ENCODE measurements around the gene NCKAP5.

The NCKAP5 gene

DNA sequence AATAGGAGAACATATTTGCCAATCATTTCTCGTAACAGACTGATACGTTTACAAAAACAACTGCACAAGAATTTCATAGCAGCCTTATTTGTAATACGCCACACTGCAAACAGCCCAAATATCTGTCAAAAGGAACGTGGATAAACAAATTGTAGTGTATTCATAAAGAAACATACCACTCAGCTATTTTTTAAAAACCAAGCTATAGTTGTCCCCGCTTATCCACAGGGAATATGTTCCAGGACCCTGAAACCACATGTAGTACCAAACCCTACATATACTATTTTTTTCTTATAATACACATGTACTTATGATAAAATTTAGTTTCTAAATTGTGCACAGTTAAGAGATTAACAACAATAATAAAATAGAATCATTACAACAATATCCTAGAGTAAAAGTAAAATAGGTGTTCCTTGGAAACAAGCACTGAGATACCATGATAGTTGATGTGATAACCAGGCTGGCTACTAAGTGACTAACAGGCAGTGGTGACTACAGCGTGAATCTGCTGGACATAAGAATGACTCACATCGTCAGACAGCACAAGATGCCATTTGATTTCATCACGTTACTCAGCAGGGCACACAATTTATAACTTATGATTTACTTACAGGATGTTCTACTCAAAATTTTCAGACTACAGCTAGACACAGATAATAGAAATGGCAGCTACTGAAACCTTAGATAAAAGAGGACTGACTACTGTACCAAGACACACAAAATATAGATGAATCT is 367.4 kb downstream of the NCKAP5 start:
- Histone ChIP-seq H3K79me2 (ENCODE audit: insufficient read depth, low read length) (no peaks in the 10 kb centered on the region), H3K4me2 (ENCODE audit: insufficient read depth, low read length) (no peak overlapping the region), H3K9me3 (ENCODE audit: insufficient read depth, low read length, severe bottlenecking) (no peaks in the 10 kb centered on the region), H3K27ac (ENCODE audit: low read length) (no peak overlapping the region), H4K20me1 (ENCODE audit: insufficient read depth, low read length) (no peaks in the 10 kb centered on the region), H3K36me3 (ENCODE audit: insufficient read depth, low read length) (no peaks in the 10 kb centered on the region), H3K4me3 (ENCODE audit: low read depth in 1 of 2, low read length in 2 of 2) (no peak overlapping the region), H2AFZ (ENCODE audit: low read depth, low read length) (no peak overlapping the region), H3K9ac (ENCODE audit: low read depth, low read length) (no peak overlapping the region), H3K27me3 (ENCODE audit: insufficient read depth, low read length, poor library complexity) (no peaks in the 10 kb centered on the region), H3K4me1 (ENCODE audit: insufficient read depth, low read length) (no peaks in the 10 kb centered on the region)
- DNase-seq = no peak
- no peak for ATAC-seq (ENCODE audit: insufficient read depth, low read depth)
- TF ChIP-seq, protein P1, sequence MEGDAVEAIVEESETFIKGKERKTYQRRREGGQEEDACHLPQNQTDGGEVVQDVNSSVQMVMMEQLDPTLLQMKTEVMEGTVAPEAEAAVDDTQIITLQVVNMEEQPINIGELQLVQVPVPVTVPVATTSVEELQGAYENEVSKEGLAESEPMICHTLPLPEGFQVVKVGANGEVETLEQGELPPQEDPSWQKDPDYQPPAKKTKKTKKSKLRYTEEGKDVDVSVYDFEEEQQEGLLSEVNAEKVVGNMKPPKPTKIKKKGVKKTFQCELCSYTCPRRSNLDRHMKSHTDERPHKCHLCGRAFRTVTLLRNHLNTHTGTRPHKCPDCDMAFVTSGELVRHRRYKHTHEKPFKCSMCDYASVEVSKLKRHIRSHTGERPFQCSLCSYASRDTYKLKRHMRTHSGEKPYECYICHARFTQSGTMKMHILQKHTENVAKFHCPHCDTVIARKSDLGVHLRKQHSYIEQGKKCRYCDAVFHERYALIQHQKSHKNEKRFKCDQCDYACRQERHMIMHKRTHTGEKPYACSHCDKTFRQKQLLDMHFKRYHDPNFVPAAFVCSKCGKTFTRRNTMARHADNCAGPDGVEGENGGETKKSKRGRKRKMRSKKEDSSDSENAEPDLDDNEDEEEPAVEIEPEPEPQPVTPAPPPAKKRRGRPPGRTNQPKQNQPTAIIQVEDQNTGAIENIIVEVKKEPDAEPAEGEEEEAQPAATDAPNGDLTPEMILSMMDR (IDR thresholded peaks at IDR 0.05; ENCODE audit: borderline replicate concordance, extremely low read depth, low read length, poor library complexity, severe bottlenecking) = no peak
- no peak for TF ChIP-seq EZH2 (IDR thresholded peaks at IDR 0.05; ENCODE audit: borderline replicate concordance, low read depth, low read length, severe bottlenecking)

DNA sequence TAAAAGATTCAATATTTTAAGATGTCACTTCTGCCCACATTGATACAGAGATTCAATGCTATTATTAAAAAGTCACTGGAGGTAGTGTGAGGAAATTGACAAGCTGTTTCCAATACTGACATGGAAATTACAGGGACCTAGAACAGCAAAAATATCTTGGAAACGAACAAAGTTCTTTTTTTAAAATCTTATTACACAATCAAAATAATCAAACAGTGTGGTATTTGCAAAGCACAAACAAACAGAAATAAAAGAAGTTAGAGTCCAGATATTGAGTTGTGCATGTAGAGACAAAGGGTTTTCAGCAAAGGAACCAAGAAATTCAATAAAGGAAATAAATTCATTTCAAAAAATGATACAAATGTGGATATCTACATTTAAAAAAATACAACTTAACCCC is 369.6 kb downstream of the NCKAP5 start:
- DNase-seq = no peak
- Histone ChIP-seq H3K27me3 (ENCODE audit: insufficient read depth, low read length, poor library complexity) (peaks cover 7% of the 10 kb centered on the region), H3K36me3 (ENCODE audit: insufficient read depth, low read length) (no peaks in the 10 kb centered on the region), H3K4me1 (ENCODE audit: insufficient read depth, low read length) (no peaks in the 10 kb centered on the region), H3K4me2 (ENCODE audit: insufficient read depth, low read length) (no peak overlapping the region), H3K9me3 (ENCODE audit: insufficient read depth, low read length, severe bottlenecking) (no peaks in the 10 kb centered on the region), H3K9ac (ENCODE audit: low read depth, low read length) (no peak overlapping the region), H2AFZ (ENCODE audit: low read depth, low read length) (no peak overlapping the region), H3K4me3 (ENCODE audit: low read depth in 1 of 2, low read length in 2 of 2) (no peak overlapping the region), H3K79me2 (ENCODE audit: insufficient read depth, low read length) (no peaks in the 10 kb centered on the region), H3K27ac (ENCODE audit: low read length) (no peak overlapping the region), H4K20me1 (ENCODE audit: insufficient read depth, low read length) (no peaks in the 10 kb centered on the region)
- ATAC-seq (ENCODE audit: insufficient read depth, low read depth) = no peak
- TF ChIP-seq EZH2 (IDR thresholded peaks at IDR 0.05; ENCODE audit: borderline replicate concordance, low read depth, low read length, severe bottlenecking) = no peak
- TF ChIP-seq, protein P1 (IDR thresholded peaks at IDR 0.05; ENCODE audit: borderline replicate concordance, extremely low read depth, low read length, poor library complexity, severe bottlenecking) = no peak

DNA sequence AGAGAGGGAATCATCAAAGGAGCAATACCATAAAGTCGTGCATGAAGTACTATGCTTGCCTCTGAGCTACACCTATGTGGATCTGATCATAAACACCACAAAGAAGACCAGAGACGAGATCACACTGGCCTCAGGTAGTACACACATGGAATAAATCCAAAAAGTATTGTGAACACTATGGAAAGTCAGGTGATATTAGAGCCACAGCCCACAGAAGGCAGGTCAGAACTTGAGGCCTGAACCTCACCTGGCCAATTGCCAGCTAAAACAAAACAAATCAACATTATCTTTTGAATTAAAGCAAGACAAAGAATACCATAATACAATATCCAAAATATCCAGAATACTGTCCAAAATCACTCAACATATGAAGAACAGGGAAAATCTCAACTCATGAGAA is 371.1 kb downstream of the NCKAP5 start:
- H3K4me3 ChIP-seq (ENCODE audit: low read depth in 1 of 2, low read length in 2 of 2) = no peak overlapping the region
- no peaks in the 10 kb centered on the region for H4K20me1 ChIP-seq (ENCODE audit: insufficient read depth, low read length)
- no peak overlapping the region for H3K27ac ChIP-seq (ENCODE audit: low read length)
- TF ChIP-seq, protein P1 (IDR thresholded peaks at IDR 0.05; ENCODE audit: borderline replicate concordance, extremely low read depth, low read length, poor library complexity, severe bottlenecking) = no peak
- no peak for TF ChIP-seq EZH2 (IDR thresholded peaks at IDR 0.05; ENCODE audit: borderline replicate concordance, low read depth, low read length, severe bottlenecking)
- H3K4me2 ChIP-seq (ENCODE audit: insufficient read depth, low read length) = no peak overlapping the region
- no peaks in the 10 kb centered on the region for H3K4me1 ChIP-seq (ENCODE audit: insufficient read depth, low read length)
- H3K9me3 ChIP-seq (ENCODE audit: insufficient read depth, low read length, severe bottlenecking) = no peaks in the 10 kb centered on the region
- no peak overlapping the region for H3K9ac ChIP-seq (ENCODE audit: low read depth, low read length)
- no peaks in the 10 kb centered on the region for H3K36me3 ChIP-seq (ENCODE audit: insufficient read depth, low read length)
- H2AFZ ChIP-seq (ENCODE audit: low read depth, low read length) = no peak overlapping the region
- DNase-seq = no peak
- H3K79me2 ChIP-seq (ENCODE audit: insufficient read depth, low read length) = no peaks in the 10 kb centered on the region
- peaks cover 7% of the 10 kb centered on the region for H3K27me3 ChIP-seq (ENCODE audit: insufficient read depth, low read length, poor library complexity)
- ATAC-seq (ENCODE audit: insufficient read depth, low read depth) = no peak

Data from DND-41 (cell line).